ENCODE results near the gene SERTAD1. TPM values are rescaled to one million over a fixed set of nuclear protein-coding genes. Genes with fewer than 3 reads are reported as not detected.

Gene SERTAD1
- total and polyA plus RNA-seq, 11 donors: 7.6 to 40.2 (median 11.5) TPM

GRCh38 chr19:40471111-40471510, 45.3 kb upstream of the SERTAD1 start:
- no peak for TF ChIP-seq POLR2A (IDR thresholded peaks at IDR 0.05)
- no peak for TF ChIP-seq CTCF (IDR thresholded peaks at IDR 0.05)
- Histone ChIP-seq H3K4me1 (peaks cover 0 to 16% (median 8%) of the 10 kb centered on the region in 12 donors), H3K4me3 (no peak overlapping the region), H3K36me3 (no peaks in the 10 kb centered on the region), H3K27me3 (peaks cover 0 to 12% (median 0%) of the 10 kb centered on the region in 9 donors), H3K27ac (no peak overlapping the region), H3K9me3 (no peaks in the 10 kb centered on the region)
- intact Hi-C loops (cut with DNase I): no loop called here
- ATAC-seq: no peak
- 95 to 98% (median 96%) methylated on average over 3 of the region's 3 CpGs for WGBS, 4 donors
- no peak for DNase-seq

- no peaks in the 10 kb centered on the region for H3K9me3 ChIP-seq
- H3K27me3 ChIP-seq: peaks cover 0 to 12% (median 0%) of the 10 kb centered on the region in 9 donors
- intact Hi-C loops (cut with DNase I): loop anchor here in 6 of 10 donors (5.0 to 10.0 kb wide), 5 partner anchors 56 to 136 kb away; partner anchors contain the start of gene LTBP4 (in 3 of the 6)
- H3K36me3 ChIP-seq: no peaks in the 10 kb centered on the region
- ATAC-seq (no peak), DNase-seq (no peak)
- peaks cover 0 to 31% (median 19%) of the 10 kb centered on the region in 12 donors for H3K4me1 ChIP-seq
- no peak overlapping the region for H3K4me3 ChIP-seq
- TF ChIP-seq CTCF (IDR thresholded peaks at IDR 0.05): no peak
- TF ChIP-seq POLR2A (IDR thresholded peaks at IDR 0.05): no peak
- H3K27ac ChIP-seq: no peak overlapping the region
- WGBS, 4 donors: 89 to 93% (median 92%) methylated on average over 6 of the region's 6 CpGs
These were observed 43.2 kb upstream of the SERTAD1 start for GRCh38 chr19:40469011-40469410.

GRCh38 chr19:40466985-40467734, 41.4 kb upstream of the SERTAD1 start, which contains the start of gene SPTBN4:
Gene SPTBN4 (plus strand): TSS chr19:40467001. CDS start chr19:40472622, 5,621 bp downstream.
- WGBS, 4 donors: 6 to 32% (median 7%) methylated on average over 6 to 87 of the region's 87 CpGs
- peak within 1 kb of the TSS in 11 of 12 donors; percentile 62 to 96 (median 80) for H3K27ac ChIP-seq
- TF ChIP-seq POLR2A (IDR thresholded peaks at IDR 0.05) (no peak), CTCF (IDR thresholded peaks at IDR 0.05) (no peak)
- no peak for ATAC-seq
- no peaks in the 10 kb centered on the region for H3K36me3 ChIP-seq
- no peaks in the 10 kb centered on the region for H3K9me3 ChIP-seq
- H3K4me3 ChIP-seq: peak within 1 kb of the TSS; percentile 23 to 85 (median 77)
- peaks cover 0 to 42% (median 19%) of the 10 kb centered on the region in 12 donors for H3K4me1 ChIP-seq
- intact Hi-C loops (cut with DNase I): loop anchor here in 6 of 10 donors (5.0 to 10.0 kb wide), 5 partner anchors 58 to 138 kb away; partner anchors contain the start of gene LTBP4 (in 3 of the 6)
- DNase-seq: peak in 1 of 5 donors; percentile 67
- peaks cover 0 to 12% (median 0%) of the 10 kb centered on the region in 9 donors for H3K27me3 ChIP-seq

Data from heart left ventricle (tissue), 16 donors.